Astrocyte (in vitro differentiated cells and primary cell): ENCODE measurements around the gene ZC3H18. TPM values are rescaled to one million over a fixed set of nuclear protein-coding genes. Genes with fewer than 3 reads are reported as not detected.

ENCODE experiments used
- DNase-seq: peaks from one replicate; pipeline ENCODE4 v3.0.0-alpha.2; 2010; ENCODE audit warnings: low read depth
- FAIRE-seq: peaks from 2 replicates; lab custom pipeline; 2011; peaks lifted over from hg19 to GRCh38; lab: Jason Lieb, UNC
- H2AFZ ChIP-seq: 2 replicates; pipeline ENCODE4 v1.6.0; 2012; ENCODE audit warnings: low read depth, low read length, inconsistent platforms
- H3K27ac ChIP-seq: 2 replicates; pipeline ENCODE4 v1.5.1; 2011; ENCODE audit warnings: low read depth, low read length, inconsistent platforms
- H3K27me3 ChIP-seq: 2 replicates; pipeline ENCODE4 v1.6.0; 2011; ENCODE audit warnings: low read length, inconsistent platforms; ENCODE audit not compliant: insufficient read depth
- H3K36me3 ChIP-seq: 2 replicates; pipeline ENCODE4 v1.5.1; 2011; ENCODE audit warnings: low read length, inconsistent platforms; ENCODE audit not compliant: insufficient read depth
- H3K4me1 ChIP-seq: 2 replicates; pipeline ENCODE4 v1.5.1; 2011; ENCODE audit warnings: low read length, inconsistent platforms; ENCODE audit not compliant: insufficient read depth
- H3K4me2 ChIP-seq: 2 replicates; pipeline ENCODE4 v1.6.0; 2012; ENCODE audit warnings: low read length, inconsistent platforms
- H3K4me3 ChIP-seq: 2 replicates; pipeline ENCODE4 v1.5.1; 2011; ENCODE audit warnings: low read depth, mild to moderate bottlenecking, low read length, inconsistent platforms; ENCODE audit not compliant: insufficient read depth
- H3K79me2 ChIP-seq: 2 replicates; pipeline ENCODE4 v1.6.0; 2012; ENCODE audit warnings: mild to moderate bottlenecking, low read length, inconsistent platforms; ENCODE audit not compliant: insufficient read depth
- H3K9ac ChIP-seq: 2 replicates; pipeline ENCODE4 v1.6.0; 2012; ENCODE audit warnings: mild to moderate bottlenecking, low read length, inconsistent platforms
- H3K9me3 ChIP-seq: 2 replicates; pipeline ENCODE4 v1.5.1; 2012; ENCODE audit warnings: low read depth, mild to moderate bottlenecking, low read length, inconsistent platforms; ENCODE audit not compliant: insufficient read depth
- H4K20me1 ChIP-seq: 2 replicates; pipeline ENCODE4 v1.6.0; 2012; ENCODE audit warnings: low read length, inconsistent platforms; ENCODE audit not compliant: insufficient read depth
- H3K27ac Mint-ChIP-seq: one replicate; pipeline ENCODE4 v1.8.0; 2021; ENCODE audit warnings: mild to moderate bottlenecking, mixed read lengths; ENCODE audit not compliant: unreplicated experiment
- H3K27me3 Mint-ChIP-seq: one replicate; pipeline ENCODE4 v1.8.0; 2021; ENCODE audit warnings: low read depth, mixed read lengths; ENCODE audit not compliant: unreplicated experiment
- H3K36me3 Mint-ChIP-seq: one replicate; pipeline ENCODE4 v1.8.0; 2021; ENCODE audit warnings: low read depth, mixed read lengths; ENCODE audit not compliant: unreplicated experiment
- H3K4me1 Mint-ChIP-seq: one replicate; pipeline ENCODE4 v1.8.0; 2021; ENCODE audit warnings: low read depth, mixed read lengths; ENCODE audit not compliant: unreplicated experiment
- H3K4me3 Mint-ChIP-seq: one replicate; pipeline ENCODE4 v1.8.0; 2021; ENCODE audit warnings: mild to moderate bottlenecking, moderate library complexity, mixed read lengths; ENCODE audit not compliant: unreplicated experiment
- H3K9me3 Mint-ChIP-seq: one replicate; pipeline ENCODE4 v1.8.0; 2021; ENCODE audit warnings: mild to moderate bottlenecking, mixed read lengths; ENCODE audit not compliant: unreplicated experiment
- EZH2 ChIP-seq: IDR thresholded peaks from 2 replicates; pipeline ENCODE4 v1.6.1; 2012; ENCODE audit warnings: mild to moderate bottlenecking, low read length, inconsistent platforms; ENCODE audit not compliant: insufficient read depth
- total RNA-seq: library from RNA; stranded (reverse); gene quantifications from 2 replicates; pipeline ENCODE4 v1.2.1, GENCODE V29; 2021
- TF ChIP-seq, protein P1 (sequence below): IDR thresholded peaks from 2 replicates; pipeline ENCODE4 v1.5.1; 2011; ENCODE audit warnings: low read depth, mild to moderate bottlenecking, inconsistent platforms, low read length, moderate library complexity; ENCODE audit not compliant: insufficient read depth

Gene ZC3H18
- total RNA-seq, 1 donor from 2014 or later: 32.8 TPM

DNA sequence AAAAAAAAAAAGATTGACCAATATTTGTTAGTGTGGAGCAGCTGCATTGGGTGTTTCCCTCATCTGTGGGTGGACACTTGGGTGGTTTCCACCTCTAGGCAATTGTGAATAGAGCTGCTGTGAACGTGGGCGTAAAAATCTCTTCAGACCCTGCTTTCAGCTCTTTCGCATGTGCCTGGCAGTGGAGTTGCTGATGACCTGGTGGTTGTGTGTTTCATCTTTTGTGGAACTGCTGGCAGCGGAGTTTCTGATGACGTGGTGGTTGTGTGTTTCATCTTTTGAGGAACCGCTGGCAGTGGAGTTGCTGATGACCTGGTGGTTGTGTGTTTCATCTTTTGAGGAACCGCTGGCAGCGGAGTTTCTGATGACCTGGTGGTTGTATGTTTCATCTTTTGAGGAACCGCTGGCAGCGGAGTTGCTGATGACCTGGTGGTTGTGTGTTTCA, 21.4 kb downstream of the ZC3H18 start:
- Histone ChIP-seq H3K27me3 (no peaks in the 10 kb centered on the region), H3K27ac (no peak overlapping the region), H3K4me3 (no peak overlapping the region), H3K79me2 (peaks cover 28% of the 10 kb centered on the region), H3K4me2 (no peak overlapping the region), H4K20me1 (peaks cover 55% of the 10 kb centered on the region), H2AFZ (no peak overlapping the region), H3K9ac (no peak overlapping the region), H3K4me1 (no peaks in the 10 kb centered on the region), H3K36me3 (peaks cover 15% of the 10 kb centered on the region), H3K9me3 (no peaks in the 10 kb centered on the region)
- TF ChIP-seq, protein P1, sequence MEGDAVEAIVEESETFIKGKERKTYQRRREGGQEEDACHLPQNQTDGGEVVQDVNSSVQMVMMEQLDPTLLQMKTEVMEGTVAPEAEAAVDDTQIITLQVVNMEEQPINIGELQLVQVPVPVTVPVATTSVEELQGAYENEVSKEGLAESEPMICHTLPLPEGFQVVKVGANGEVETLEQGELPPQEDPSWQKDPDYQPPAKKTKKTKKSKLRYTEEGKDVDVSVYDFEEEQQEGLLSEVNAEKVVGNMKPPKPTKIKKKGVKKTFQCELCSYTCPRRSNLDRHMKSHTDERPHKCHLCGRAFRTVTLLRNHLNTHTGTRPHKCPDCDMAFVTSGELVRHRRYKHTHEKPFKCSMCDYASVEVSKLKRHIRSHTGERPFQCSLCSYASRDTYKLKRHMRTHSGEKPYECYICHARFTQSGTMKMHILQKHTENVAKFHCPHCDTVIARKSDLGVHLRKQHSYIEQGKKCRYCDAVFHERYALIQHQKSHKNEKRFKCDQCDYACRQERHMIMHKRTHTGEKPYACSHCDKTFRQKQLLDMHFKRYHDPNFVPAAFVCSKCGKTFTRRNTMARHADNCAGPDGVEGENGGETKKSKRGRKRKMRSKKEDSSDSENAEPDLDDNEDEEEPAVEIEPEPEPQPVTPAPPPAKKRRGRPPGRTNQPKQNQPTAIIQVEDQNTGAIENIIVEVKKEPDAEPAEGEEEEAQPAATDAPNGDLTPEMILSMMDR: no peak
- TF ChIP-seq EZH2: no peak
- no peaks in the 10 kb centered on the region for H3K27me3 Mint-ChIP-seq
- DNase-seq (peak; percentile 73), FAIRE-seq (no peak)
- no peaks in the 10 kb centered on the region for H3K9me3 Mint-ChIP-seq
- H3K4me1 Mint-ChIP-seq: no peaks in the 10 kb centered on the region
- no peak overlapping the region for H3K27ac Mint-ChIP-seq
- peaks cover 28% of the 10 kb centered on the region for H3K36me3 Mint-ChIP-seq
- no peak overlapping the region for H3K4me3 Mint-ChIP-seq

DNA sequence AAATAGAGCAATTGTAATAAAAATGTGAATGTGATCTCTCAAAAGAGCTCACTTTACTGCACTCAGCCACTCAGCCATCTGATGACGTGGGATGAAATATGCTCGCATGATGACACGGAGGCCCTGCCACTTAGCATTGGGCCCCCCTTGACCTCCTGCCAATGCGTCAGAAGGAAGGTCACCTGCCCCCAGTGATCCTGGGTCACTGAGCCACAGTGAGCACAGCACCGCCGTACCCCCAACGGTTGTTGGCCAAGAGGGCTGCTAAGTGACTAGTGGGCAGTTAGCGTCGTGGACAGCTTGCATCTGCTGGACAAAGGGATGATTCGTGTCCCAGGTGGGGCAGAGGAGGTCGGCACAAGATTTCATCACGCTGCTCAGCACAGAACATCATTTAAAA, 22.9 kb downstream of the ZC3H18 start:
- H3K27ac ChIP-seq: no peak overlapping the region
- no peak overlapping the region for H2AFZ ChIP-seq
- no peak for FAIRE-seq
- no peaks in the 10 kb centered on the region for H3K9me3 ChIP-seq
- no peak overlapping the region for H3K27ac Mint-ChIP-seq
- peaks cover 4% of the 10 kb centered on the region for H3K4me1 Mint-ChIP-seq
- H3K4me2 ChIP-seq: no peak overlapping the region
- peaks cover 52% of the 10 kb centered on the region for H4K20me1 ChIP-seq
- no peaks in the 10 kb centered on the region for H3K9me3 Mint-ChIP-seq
- H3K79me2 ChIP-seq: peaks cover 28% of the 10 kb centered on the region
- peaks cover 21% of the 10 kb centered on the region for H3K36me3 Mint-ChIP-seq
- H3K27me3 ChIP-seq: no peaks in the 10 kb centered on the region
- no peak for DNase-seq
- no peak overlapping the region for H3K9ac ChIP-seq
- H3K27me3 Mint-ChIP-seq: no peaks in the 10 kb centered on the region
- TF ChIP-seq, protein P1: no peak
- no peak for TF ChIP-seq EZH2
- H3K36me3 ChIP-seq: peaks cover 10% of the 10 kb centered on the region
- H3K4me1 ChIP-seq: no peaks in the 10 kb centered on the region
- H3K4me3 ChIP-seq: no peak overlapping the region
- H3K4me3 Mint-ChIP-seq: no peak overlapping the region

DNA sequence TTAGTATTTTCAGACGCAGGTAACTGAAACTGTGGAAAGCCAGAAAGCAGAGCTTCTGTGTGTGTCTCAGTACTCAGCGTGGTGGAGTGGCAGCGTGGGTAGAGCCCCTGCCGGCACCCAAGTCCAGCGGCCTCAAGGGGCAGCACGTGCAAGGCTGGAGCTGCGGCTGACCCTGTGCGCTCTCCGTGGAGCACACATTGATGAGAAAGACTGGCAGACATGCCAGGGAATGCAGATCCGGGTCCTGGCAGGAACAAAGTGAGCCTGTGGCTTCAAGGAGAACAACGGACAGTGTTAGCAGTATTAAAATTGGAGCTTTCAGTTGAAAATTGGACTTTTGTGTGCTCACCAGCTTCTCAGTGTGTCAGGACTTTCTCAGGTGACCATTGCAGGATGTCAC, 23.3 kb downstream of the ZC3H18 start:
- FAIRE-seq: no peak
- no peaks in the 10 kb centered on the region for H3K27me3 Mint-ChIP-seq
- H3K9me3 Mint-ChIP-seq: no peaks in the 10 kb centered on the region

More for the DNA sequence above, 23.3 kb downstream of the ZC3H18 start:
- no peak for DNase-seq
- H3K27ac ChIP-seq: no peak overlapping the region
- Mint-ChIP-seq H3K4me1 (peaks cover 5% of the 10 kb centered on the region), H3K27ac (no peak overlapping the region), H3K4me3 (no peak overlapping the region), H3K36me3 (peaks cover 18% of the 10 kb centered on the region)
- no peak overlapping the region for H3K4me3 ChIP-seq
- H3K9ac ChIP-seq: no peak overlapping the region
- H3K27me3 ChIP-seq: no peaks in the 10 kb centered on the region
- TF ChIP-seq, protein P1: no peak
- no peak for TF ChIP-seq EZH2
- no peak overlapping the region for H2AFZ ChIP-seq
- no peaks in the 10 kb centered on the region for H3K9me3 ChIP-seq
- peaks cover 51% of the 10 kb centered on the region for H4K20me1 ChIP-seq
- H3K4me2 ChIP-seq: no peak overlapping the region
- no peaks in the 10 kb centered on the region for H3K4me1 ChIP-seq
- peaks cover 14% of the 10 kb centered on the region for H3K36me3 ChIP-seq
- H3K79me2 ChIP-seq: peaks cover 28% of the 10 kb centered on the region
